PC-9 (cell line): ENCODE measurements around the gene HIBADH. TPM values are rescaled to one million over a fixed set of nuclear protein-coding genes. Genes with fewer than 3 reads are reported as not detected.
A peak's percentile ranks its signal among the peaks of the same experiment; 100 is the strongest.

Source experiments
- BruUV-seq: library from RNA; stranded (reverse); fragments of 400-500 nt; replicated peaks from 2 replicates; lab custom pipeline; 2021; lab: Mats Ljungman, UMichigan
- CTCF ChIA-PET: fragments of 300-600 bp; sonication (Branson Sonifier 250); formaldehyde crosslinking; loops from one replicate; lab custom pipeline; 2022; ENCODE audit warnings: antibody characterized with exemption; lab: Charles Lee
- POLR2A ChIA-PET: fragments of 300-600 bp; sonication (Branson Sonifier 250); formaldehyde crosslinking; loops from one replicate; lab custom pipeline; 2022; ENCODE audit warnings: antibody characterized with exemption; ENCODE audit not compliant: unreplicated experiment; lab: Charles Lee
- DNase-seq, 2 experiments: peaks; one replicate each; pipeline versions ENCODE4 v3.0.0 to v3.0.0-alpha.2; 2015 to 2022; ENCODE audit warnings: mixed read lengths in 1 of 2
- H2AFZ ChIP-seq: fragments of 200-600 bp; sonication (generic); 2 replicates; pipeline ENCODE4 v1.8.1; 2017; ENCODE audit warnings: antibody characterized with exemption
- H3F3A ChIP-seq: fragments of 200-600 bp; sonication (generic); 2 replicates; pipeline ENCODE4 v1.8.1; 2017; ENCODE audit warnings: antibody characterized with exemption, mild to moderate bottlenecking, low read depth; ENCODE audit not compliant: insufficient read depth
- H3K27ac ChIP-seq: fragments of 200-600 bp; sonication (generic); 2 replicates; pipeline ENCODE4 v1.6.1; 2016; ENCODE audit warnings: mixed run types
- H3K27me3 ChIP-seq: fragments of 200-600 bp; sonication (generic); 2 replicates; pipeline ENCODE4 v1.6.1; 2016; ENCODE audit warnings: low read depth, mixed run types; ENCODE audit not compliant: insufficient read depth
- H3K36me3 ChIP-seq: fragments of 200-600 bp; sonication (generic); 2 replicates; pipeline ENCODE4 v1.6.1; 2016; ENCODE audit warnings: low read depth, mixed run types
- H3K4me1 ChIP-seq: fragments of 200-600 bp; sonication (generic); replicated peaks from 2 replicates; pipeline ENCODE4 v1.6.1; 2016; ENCODE audit warnings: mixed run types; ENCODE audit not compliant: insufficient read depth
- H3K4me2 ChIP-seq: fragments of 200-600 bp; sonication (generic); 2 replicates; pipeline ENCODE4 v1.6.1; 2017; ENCODE audit warnings: mixed run types
- H3K4me3 ChIP-seq: fragments of 200-600 bp; sonication (generic); 2 replicates; pipeline ENCODE4 v1.6.1; 2016; ENCODE audit warnings: mixed run types
- H3K79me2 ChIP-seq: fragments of 200-600 bp; sonication (generic); 2 replicates; pipeline ENCODE4 v1.6.1; 2017; ENCODE audit warnings: low read depth, mixed run types
- H3K9me2 ChIP-seq: fragments of 200-600 bp; sonication (generic); 2 replicates; pipeline ENCODE4 v1.8.1; 2017; ENCODE audit warnings: mild to moderate bottlenecking; ENCODE audit not compliant: insufficient read depth
- H3K9me3 ChIP-seq: fragments of 200-600 bp; sonication (generic); 2 replicates; pipeline ENCODE4 v1.8.1; 2016; ENCODE audit warnings: low read depth; ENCODE audit not compliant: insufficient read depth
- H4K20me1 ChIP-seq: fragments of 200-600 bp; sonication (generic); 2 replicates; pipeline ENCODE4 v1.8.1; 2017; ENCODE audit not compliant: insufficient read depth
- EZH2 ChIP-seq: fragments of 200-600 bp; sonication (generic); IDR thresholded peaks from 2 replicates; pipeline ENCODE4 v1.8.0; 2017; ENCODE audit warnings: antibody characterized with exemption, low read depth
- intact Hi-C: fragments of 100-400 bp; cut with micrococcal nuclease; formaldehyde crosslinking; loops from one replicate; pipeline ENCODE4 v1.10.0; 2022; ENCODE audit not compliant: unreplicated experiment
- total RNA-seq: library from RNA; stranded (reverse); gene quantifications from 2 replicates; pipeline ENCODE4 v1.2.3, GENCODE V29; 2021
- TF ChIP-seq, protein P1 (sequence below): fragments of 200-600 bp; sonication (generic); conservative IDR thresholded peaks from 2 replicates; pipeline ENCODE4 v1.6.1; 2017; ENCODE audit warnings: mixed run types, antibody characterized with exemption, mild to moderate bottlenecking, moderate library complexity

The HIBADH gene
- total RNA-seq, 1 experiment from 2014 or later = 73.9 TPM

DNA sequence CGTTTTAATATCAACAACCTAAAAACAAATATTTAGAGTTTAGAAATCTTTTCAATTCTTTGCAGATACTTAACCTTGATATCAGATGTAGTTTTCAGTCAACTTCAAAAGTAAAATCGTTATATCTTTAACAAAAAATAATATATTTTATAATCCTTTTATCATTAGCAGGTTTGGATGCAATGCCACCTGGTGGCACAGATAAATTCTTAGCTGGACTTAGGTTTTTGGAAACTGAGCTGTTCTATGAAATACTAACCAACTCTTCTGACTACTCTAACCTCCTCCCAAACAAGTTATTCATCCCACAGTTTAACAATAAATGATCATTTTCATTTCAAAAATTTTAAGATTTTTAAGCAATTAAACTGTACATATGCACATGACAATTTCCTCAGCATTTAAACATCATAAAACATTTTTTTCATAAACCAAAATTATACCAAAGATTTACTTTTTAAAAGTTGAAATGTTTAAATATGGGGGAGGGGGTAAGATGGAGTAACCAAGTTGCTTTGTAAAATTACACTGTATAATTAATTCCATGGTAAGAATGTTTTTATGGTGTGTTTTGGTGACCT, 56.9 kb downstream of the HIBADH start:
- Histone ChIP-seq H3K36me3 (peaks cover 6% of the 10 kb centered on the region), H3K9me3 (no peaks in the 10 kb centered on the region), H3K27me3 (no peaks in the 10 kb centered on the region), H3K4me1 (peaks cover 28% of the 10 kb centered on the region), H3K9me2 (no peaks in the 10 kb centered on the region), H4K20me1 (no peaks in the 10 kb centered on the region), H3K4me3 (no peak overlapping the region), H2AFZ (no peak overlapping the region), H3F3A (peaks cover 22% of the 10 kb centered on the region; the same call in 1 of the 2 replicates), H3K79me2 (no peaks in the 10 kb centered on the region; the same call in 1 of the 2 replicates), H3K4me2 (no peak overlapping the region), H3K27ac (peak overlapping the region; percentile 13)
- TF ChIP-seq, protein P1, sequence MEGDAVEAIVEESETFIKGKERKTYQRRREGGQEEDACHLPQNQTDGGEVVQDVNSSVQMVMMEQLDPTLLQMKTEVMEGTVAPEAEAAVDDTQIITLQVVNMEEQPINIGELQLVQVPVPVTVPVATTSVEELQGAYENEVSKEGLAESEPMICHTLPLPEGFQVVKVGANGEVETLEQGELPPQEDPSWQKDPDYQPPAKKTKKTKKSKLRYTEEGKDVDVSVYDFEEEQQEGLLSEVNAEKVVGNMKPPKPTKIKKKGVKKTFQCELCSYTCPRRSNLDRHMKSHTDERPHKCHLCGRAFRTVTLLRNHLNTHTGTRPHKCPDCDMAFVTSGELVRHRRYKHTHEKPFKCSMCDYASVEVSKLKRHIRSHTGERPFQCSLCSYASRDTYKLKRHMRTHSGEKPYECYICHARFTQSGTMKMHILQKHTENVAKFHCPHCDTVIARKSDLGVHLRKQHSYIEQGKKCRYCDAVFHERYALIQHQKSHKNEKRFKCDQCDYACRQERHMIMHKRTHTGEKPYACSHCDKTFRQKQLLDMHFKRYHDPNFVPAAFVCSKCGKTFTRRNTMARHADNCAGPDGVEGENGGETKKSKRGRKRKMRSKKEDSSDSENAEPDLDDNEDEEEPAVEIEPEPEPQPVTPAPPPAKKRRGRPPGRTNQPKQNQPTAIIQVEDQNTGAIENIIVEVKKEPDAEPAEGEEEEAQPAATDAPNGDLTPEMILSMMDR = peak; percentile 76
- no peak for TF ChIP-seq EZH2
- BruUV-seq = no TSS peak
- ChIA-PET CTCF (interaction anchor here (0.5 to 2.5 kb wide), 15 partner anchors 21 to 488 kb away, joined by 3 to 22 read pairs (median 4); no protein-coding TSS in a partner anchor), POLR2A (interaction anchor here (0.6 to 0.8 kb wide), 4 partner anchors 72 to 1097 kb away, joined by 4 to 8 read pairs (median 5); no protein-coding TSS in a partner anchor)
- intact Hi-C loops = no loop called here
- DNase-seq = no peak

DNA sequence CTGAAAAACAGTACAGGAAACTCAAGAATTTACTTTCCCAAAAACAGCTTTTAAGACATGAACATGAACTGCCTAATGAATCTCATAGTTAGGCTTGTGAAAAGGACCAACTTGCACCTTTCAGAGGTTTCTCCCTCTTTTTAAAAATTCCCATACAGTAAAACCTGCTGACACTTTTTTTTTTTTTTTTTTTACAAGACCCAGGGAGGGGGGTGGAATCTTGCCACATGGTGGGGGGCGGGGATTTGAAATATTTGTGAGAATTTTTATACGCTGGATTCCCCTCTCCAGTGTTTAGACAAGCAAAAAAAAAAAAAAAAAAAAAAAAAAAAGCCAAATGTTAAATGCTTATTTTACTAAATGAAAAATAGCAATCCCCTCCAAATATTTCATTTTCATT, 57.4 kb downstream of the HIBADH start:
- Histone ChIP-seq H3K4me3 (no peak overlapping the region), H3K9me2 (no peaks in the 10 kb centered on the region), H3F3A (peaks cover 19% of the 10 kb centered on the region; the same call in 1 of the 2 replicates), H3K4me1 (peaks cover 25% of the 10 kb centered on the region), H2AFZ (no peak overlapping the region), H3K9me3 (no peaks in the 10 kb centered on the region), H3K27me3 (no peaks in the 10 kb centered on the region), H4K20me1 (no peaks in the 10 kb centered on the region), H3K79me2 (no peaks in the 10 kb centered on the region; the same call in 1 of the 2 replicates), H3K4me2 (no peak overlapping the region), H3K27ac (no peak overlapping the region), H3K36me3 (peaks cover 6% of the 10 kb centered on the region)
- intact Hi-C loops = no loop called here
- no peak for TF ChIP-seq EZH2
- TF ChIP-seq, protein P1 = no peak
- ChIA-PET POLR2A (interaction anchor here (0.6 kb wide), 1 partner anchor 136 kb away, joined by 8 read pairs; no protein-coding TSS in a partner anchor), CTCF (interaction anchor here (0.5 to 2.5 kb wide), 13 partner anchors 20 to 1375 kb away, joined by 3 to 22 read pairs (median 5); no protein-coding TSS in a partner anchor)
- no TSS peak for BruUV-seq
- no peak for DNase-seq

DNA sequence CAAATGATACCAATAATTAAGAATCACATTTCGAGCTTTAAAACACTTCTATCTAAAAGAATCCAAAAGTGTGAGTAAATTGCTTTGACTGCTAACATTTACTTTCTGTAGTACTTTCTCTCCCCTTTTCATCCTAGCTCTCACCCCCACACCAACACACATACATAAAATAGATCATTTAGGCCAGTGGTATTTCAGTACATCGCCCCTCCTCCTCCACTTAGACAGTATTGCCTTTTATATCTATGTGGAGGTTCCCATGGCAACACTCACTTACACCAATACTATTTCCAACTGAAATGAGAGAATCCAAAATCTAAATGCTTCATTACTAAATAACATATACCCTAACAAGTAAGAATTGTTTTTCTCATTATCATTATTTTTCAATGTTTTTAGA, 58.9 kb downstream of the HIBADH start:
- Histone ChIP-seq H3K27ac (no peak overlapping the region), H3K36me3 (peaks cover 6% of the 10 kb centered on the region), H3K4me2 (no peak overlapping the region), H3K4me3 (no peak overlapping the region), H3K9me3 (no peaks in the 10 kb centered on the region), H3K4me1 (peaks cover 17% of the 10 kb centered on the region), H3K27me3 (no peaks in the 10 kb centered on the region), H3K79me2 (no peaks in the 10 kb centered on the region), H4K20me1 (no peaks in the 10 kb centered on the region), H2AFZ (no peak overlapping the region), H3F3A (peaks cover 19% of the 10 kb centered on the region; the same call in 1 of the 2 replicates), H3K9me2 (no peaks in the 10 kb centered on the region)
- POLR2A ChIA-PET = no interaction called here
- intact Hi-C loops = no loop called here
- no peak for DNase-seq
- TF ChIP-seq EZH2 = no peak
- TF ChIP-seq, protein P1 = no peak
- CTCF ChIA-PET = interaction anchor here (1.2 kb wide), 1 partner anchor 405 kb away, joined by 4 read pairs; no protein-coding TSS in a partner anchor
- BruUV-seq = no TSS peak
